Fibroblast of pulmonary artery (primary cell): ENCODE data around the gene CEND1.

Experiments
- DNase-seq: peaks from one replicate; pipeline ENCODE4 v3.0.0-alpha.2; 2010; ENCODE audit warnings: low read depth
- H3K4me3 ChIP-seq: replicated peaks from 2 replicates; pipeline ENCODE4 v1.5.1; 2011; ENCODE audit warnings: low read depth, mild to moderate bottlenecking, control low read depth, low read length, moderate library complexity
- TF ChIP-seq, protein P1 (sequence below): IDR thresholded peaks from 2 replicates; pipeline ENCODE4 v1.5.1; 2011; ENCODE audit warnings: mild to moderate bottlenecking, control low read depth, low read length, inconsistent platforms; ENCODE audit errors: missing control alignments

The CEND1 gene

DNA sequence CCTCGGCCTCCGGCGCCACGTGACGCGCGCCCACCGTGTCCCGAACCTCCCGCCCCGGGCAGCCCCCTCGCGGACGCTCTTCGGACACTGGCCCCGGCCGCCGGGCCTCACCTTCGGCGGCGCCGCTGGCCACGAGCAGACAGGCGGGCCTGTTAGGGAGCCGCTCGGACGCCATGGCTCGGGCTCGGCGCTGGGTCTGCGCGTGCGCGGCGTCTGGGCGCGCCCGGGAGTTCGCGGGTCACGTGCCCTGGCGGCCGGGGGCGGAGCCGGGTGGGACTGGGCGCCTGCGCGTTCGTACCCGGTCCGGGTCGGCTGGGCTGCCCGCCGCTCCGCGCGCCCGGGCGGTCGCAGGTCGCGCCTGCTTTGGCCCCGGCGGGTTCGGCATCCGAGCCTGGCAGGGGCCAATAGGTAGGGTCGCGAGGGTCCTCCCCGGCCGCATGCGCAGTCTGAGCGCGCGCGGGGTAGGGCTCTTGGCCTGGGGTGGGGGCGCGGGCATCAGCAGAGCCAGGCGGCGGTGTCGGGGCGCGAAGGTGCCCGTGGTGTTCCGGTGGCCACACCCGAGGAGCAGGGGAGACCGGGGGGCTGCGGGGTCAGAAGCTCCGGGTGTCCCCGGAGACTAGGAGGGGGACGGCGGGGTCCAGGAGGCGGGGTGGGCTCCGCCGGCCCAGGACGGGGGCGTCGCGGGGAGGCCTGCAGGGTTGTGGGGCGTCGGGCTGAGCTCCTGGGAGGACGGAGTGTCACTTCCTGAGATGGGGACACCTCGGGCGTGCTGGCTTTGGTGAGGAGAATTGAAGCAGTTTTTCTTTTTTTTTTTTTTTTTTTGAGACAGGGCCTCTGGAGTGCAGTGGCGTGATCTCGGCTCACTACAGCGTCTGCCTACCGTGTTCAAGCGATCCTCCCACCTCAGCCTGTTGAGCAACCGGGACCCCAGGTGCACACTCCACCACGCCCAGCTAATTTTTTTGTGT lies 12.3 kb downstream of the CEND1 start, which contains the start of gene GATD1:
Gene GATD1 (minus strand): TSS at position 200 of the 968 bp plus-strand sequence. CDS start 25 bp downstream, at position 175.
- H3K4me3 ChIP-seq = peak within 1 kb of the TSS; percentile 74
- DNase-seq = peak; percentile 86
- TF ChIP-seq, protein P1, sequence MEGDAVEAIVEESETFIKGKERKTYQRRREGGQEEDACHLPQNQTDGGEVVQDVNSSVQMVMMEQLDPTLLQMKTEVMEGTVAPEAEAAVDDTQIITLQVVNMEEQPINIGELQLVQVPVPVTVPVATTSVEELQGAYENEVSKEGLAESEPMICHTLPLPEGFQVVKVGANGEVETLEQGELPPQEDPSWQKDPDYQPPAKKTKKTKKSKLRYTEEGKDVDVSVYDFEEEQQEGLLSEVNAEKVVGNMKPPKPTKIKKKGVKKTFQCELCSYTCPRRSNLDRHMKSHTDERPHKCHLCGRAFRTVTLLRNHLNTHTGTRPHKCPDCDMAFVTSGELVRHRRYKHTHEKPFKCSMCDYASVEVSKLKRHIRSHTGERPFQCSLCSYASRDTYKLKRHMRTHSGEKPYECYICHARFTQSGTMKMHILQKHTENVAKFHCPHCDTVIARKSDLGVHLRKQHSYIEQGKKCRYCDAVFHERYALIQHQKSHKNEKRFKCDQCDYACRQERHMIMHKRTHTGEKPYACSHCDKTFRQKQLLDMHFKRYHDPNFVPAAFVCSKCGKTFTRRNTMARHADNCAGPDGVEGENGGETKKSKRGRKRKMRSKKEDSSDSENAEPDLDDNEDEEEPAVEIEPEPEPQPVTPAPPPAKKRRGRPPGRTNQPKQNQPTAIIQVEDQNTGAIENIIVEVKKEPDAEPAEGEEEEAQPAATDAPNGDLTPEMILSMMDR = no peak

DNA sequence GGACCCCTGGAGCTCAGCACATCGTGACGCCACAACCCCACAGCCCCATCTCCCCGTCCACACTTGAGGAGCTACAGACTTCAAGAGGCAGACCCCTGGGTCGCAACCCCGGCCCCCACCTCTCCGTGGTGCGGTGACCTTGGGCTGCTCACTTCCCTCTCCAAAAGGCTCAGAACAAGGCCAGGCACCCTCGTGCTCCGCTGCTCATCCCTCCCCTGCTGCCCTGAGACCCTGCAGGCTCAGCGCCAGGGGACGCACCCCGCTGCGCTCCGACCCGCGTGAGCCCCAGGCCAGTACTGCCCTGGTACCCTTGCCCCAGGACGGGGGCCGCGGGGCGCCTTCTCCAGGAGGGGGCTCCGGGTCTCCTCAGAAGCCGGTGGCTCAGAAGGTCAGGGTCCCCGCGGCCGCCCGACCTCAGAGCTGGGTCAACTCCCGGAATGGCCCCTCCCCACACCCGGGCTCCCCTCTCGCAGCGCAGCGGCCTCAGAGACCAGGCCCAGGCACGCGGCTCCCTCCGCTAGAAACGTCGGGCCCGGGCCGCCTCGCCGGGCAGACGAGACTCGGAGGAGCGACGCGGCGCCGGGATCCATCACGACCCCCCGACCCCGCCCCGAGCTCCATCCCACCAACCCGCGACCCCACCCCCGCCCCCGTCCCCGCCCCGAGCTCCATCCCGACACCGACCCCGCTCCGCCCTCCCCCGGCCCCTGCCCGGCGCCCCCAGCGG lies 13.2 kb downstream of the CEND1 start:
- DNase-seq = no peak
- TF ChIP-seq, protein P1 = no peak
- H3K4me3 ChIP-seq = peak overlapping the region; percentile 74

DNA sequence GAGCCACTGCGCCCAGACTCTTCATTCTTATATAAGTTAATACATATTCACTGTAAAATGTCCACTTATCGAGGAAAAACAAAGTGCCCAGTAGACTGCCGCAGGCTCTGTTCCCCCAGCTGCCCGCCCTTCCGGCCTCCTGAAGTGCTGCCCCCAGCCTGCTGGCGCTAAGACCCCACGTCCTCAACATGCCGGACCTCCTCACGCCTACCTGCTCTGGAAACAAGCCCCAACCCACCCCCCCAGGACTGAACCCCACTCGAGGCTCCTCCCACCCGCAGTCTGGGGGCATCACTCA lies 13.7 kb downstream of the CEND1 start:
- H3K4me3 ChIP-seq = peak overlapping the region; percentile 74
- DNase-seq = no peak
- TF ChIP-seq, protein P1 = no peak

DNA sequence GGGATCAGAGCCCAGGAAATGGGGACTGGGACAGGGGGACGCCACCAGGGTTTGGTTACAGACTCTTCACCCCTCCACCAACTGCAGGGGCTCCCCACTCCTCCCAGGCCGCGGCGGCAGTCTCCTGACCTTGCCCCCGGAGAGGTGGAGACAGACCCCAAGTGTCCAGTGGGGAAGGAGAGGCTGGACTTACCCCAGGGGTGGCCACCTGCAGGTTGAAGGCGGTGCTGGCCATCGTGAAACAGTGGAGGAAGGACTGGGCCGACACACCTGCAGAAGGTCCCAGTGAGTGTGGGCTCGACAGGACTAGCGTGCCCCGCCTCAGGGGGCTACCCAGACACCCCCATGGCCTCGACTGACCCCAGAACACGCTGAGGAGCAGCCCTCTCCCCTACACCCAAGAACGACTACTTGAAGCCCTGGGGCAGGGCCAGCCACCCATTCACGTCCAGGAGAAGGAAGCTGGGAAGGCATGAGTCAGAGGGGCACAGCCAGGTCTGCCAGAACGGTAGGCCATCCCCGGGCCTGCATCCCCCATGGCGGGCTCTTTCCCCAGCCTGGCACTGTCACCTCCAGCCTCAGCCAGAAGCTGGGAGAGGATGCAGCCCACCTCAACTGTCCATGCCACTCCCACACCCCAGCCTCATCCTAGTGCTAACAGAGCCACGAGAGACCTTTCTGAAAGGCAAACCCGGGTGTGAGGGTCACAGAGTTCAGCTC lies 14.9 kb downstream of the CEND1 start:
- TF ChIP-seq, protein P1 = no peak
- H3K4me3 ChIP-seq = peak overlapping the region; percentile 74
- peak; percentile 36 for DNase-seq

DNA sequence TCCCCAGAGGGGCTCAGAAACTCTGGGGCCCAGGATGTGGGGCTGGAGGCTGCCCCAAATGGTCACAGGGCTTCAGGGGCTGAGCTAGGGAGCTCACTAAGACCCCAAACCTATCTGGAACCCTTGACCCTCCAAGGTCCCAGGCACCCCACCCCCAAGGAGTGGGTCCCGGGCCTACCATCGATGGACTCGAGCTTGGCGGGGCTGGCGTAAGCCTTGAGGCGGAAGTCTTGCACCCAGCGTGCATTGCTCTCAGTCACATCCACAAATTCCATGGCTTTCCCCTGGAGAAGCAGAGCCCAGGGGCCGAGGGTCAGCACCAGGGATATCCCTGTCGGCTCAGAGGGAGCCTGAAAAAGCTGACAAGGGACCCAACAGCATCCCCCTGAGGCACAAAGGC lies 16.1 kb downstream of the CEND1 start:
- no peak for DNase-seq
- no peak overlapping the region for H3K4me3 ChIP-seq
- TF ChIP-seq, protein P1 = no peak

DNA sequence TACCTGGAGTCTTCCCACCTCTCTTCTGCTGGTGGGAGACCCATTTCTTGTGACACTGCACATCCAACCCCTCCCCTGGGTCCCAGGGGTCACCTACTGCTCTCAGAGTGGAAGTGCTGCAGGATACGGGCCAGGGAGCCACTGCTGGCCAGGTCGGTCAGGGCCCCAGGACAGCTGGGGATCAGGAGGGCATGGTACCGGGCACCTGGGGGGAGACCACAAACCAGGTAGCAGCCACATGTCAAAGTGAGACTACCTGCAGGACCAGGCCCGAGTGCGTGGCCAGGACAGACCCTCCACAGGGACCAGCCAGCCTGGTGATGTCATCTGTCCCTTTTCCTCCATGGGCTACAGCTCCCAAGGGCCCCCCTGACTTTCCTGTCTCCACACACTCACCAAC lies 16.5 kb downstream of the CEND1 start:
- TF ChIP-seq, protein P1 = no peak
- H3K4me3 ChIP-seq = no peak overlapping the region
- no peak for DNase-seq
